HPDE6-E6E7 (cell line): ENCODE data around the gene STARD4.
A peak's percentile ranks its signal among the peaks of the same experiment; 100 is the strongest.

Source experiments
- DNase-seq: peaks from one replicate; pipeline ENCODE4 v3.0.0; 2011; ENCODE audit warnings: missing footprints; ENCODE audit errors: extremely low spot score

STARD4 gene

GRCh38 chr5:111528056-111528455 is 15.7 kb upstream of the STARD4 start:
- DNase-seq: no peak

- DNase-seq: no peak
Measured at GRCh38 chr5:111520908-111521307, 8.6 kb upstream of the STARD4 start.

DNA sequence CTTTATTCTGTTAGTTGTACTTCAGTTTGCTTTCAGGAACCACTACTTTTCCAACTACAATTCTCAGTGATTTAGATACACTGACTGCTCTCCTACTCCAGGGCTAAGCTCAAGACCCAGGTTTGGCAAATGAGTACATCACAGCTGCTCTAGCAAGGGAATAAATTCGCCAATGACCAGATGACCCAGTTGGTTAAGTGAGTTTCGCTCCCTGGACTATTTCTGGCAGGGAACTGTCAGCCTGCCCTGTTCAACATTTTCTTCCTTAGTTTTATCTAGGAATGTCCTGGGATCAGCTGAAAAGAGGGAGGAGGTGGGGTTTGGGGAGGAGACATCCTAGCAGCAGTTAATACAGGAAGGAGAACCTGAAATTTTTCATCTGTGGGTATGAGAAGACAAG is 6.4 kb upstream of the STARD4 start:
- DNase-seq: no peak

DNA sequence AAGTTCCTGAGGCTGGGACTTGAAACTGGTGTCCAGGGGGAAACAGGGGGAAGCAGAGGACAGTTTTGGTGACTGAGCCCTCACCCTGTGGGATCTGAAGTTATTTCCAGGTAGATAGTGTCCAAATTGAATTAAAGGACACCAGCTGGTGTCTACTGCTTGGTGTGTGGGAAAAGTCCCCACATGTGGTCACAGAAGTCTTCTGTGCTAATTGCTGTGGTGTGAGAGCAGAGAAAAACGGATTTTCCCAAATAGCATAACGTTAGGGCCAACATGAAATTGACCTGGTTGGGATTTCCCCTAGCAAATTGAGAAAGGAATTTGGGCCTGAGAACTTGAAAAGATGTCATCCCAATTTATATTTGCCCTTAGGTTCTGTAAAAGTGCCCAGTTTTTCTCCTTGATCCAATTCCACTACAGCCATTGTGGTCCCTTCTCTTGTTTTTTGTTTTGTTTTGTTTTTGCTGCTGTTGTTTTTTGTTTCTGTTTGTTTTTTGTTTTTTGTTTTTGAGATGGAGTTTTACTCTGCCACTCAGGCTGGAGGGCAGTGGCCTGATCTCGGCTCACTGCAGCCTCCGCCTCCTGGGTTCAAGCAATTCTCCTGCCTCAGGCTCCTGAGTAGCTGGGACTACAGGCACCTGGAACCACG is 5.6 kb upstream of the STARD4 start:
- DNase-seq: no peak

DNA sequence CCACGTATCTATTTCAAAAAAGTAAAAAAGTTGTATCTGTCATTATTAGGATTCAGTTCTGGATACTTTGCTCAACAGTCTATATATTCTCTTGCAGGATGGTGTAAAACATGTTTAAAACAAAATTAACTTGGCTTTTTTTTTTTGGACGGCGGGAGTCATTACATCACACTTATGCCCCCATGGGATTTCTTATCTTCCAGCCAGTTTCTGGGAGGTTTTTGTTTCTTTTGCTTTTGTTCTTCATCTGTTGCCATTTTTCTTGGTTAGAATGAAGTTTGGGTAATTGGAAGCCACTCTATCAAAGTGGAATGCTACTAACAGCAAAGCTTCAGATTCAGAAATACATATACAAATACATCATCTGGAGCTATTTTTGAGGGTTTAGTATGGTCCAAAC is 1.8 kb upstream of the STARD4 start:
- DNase-seq: no peak

GRCh38 chr5:111513131-111513520 is 791 bp upstream of the STARD4 start:
- no peak for DNase-seq

DNA sequence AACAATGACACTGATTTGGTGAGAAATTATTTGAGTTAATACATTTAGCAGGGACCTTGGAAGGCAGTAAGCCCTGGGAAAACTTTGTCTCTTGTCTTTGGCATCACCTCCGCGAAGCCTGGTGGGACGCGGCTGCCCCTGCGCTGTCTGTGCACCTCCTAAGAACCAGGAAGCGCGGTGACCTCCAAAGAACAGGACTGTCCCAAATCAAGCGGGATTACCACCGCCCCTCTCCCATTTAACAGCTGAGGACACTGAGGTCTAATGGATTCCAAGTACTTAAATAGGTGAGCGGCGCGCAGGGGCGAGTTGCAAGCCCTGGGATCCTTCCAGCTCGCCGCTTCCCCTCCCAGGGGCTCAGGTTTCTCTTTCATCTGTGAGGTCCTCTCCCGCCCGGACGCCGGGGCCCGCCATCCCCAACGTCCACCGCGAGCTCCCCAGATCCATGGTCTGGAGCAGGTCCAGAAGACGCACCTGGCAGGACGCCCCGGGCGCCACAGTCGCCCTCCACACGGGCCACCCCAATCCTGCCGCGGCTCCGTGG is 432 bp downstream of the STARD4 start:
- no peak for DNase-seq

DNA sequence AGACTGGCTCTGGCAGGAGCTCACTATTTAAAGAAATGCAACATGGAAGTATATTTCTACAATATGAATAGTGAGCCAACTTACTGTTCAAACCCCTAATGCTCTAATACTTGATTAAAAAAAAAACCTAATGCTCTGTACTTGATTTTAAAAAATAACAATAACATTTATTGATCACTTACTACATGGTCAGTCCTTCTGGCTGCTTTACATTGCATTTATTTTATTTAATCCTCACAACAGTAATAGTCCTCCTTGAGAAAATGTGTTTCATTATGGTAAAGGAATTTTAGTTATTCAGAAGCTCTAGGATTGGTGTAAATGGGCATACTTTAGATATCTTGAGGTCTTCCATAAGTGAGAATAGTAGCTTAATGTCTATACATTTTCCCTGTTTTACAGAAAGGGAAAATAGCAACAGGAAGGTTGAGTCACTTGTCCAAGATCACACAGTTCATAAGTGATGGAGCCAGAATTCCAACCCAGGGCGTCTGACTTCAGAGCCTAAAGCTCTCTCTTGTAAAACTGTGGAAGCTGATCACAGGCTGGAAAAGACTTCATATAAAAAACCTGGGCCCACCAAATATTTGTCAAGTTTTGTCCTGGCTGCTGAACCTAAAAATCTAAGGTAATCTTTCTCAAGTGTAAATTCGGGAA is 1.0 kb downstream of the STARD4 start:
- DNase-seq: no peak

DNA sequence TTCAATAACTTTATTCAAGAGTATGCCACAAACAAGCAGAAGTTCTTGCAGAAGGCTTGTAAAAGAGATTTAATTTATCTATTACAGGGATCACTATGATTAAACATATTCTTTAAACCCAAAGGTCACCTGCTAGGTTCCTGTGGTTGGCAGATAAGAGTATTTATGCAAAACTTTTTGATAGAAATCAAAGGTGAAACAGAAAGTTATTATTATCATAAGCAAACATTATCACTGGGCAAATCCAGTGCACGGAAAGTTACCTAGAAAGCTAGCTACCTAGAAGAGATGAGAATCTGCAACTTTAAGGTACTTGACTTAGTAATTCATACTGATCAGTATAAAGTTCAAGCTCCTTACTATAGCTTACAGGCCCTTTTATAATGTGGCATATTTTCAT is 3.2 kb downstream of the STARD4 start:
- no peak for DNase-seq

- no peak for DNase-seq
Measured at GRCh38 chr5:111507276-111507675, 5.1 kb downstream of the STARD4 start.

- no peak for DNase-seq
Measured at GRCh38 chr5:111505096-111505495, 7.2 kb downstream of the STARD4 start.

- DNase-seq: no peak
Measured at GRCh38 chr5:111502956-111503355, 9.4 kb downstream of the STARD4 start.

GRCh38 chr5:111498346-111498745 is 14.0 kb downstream of the STARD4 start:
- no peak for DNase-seq

DNA sequence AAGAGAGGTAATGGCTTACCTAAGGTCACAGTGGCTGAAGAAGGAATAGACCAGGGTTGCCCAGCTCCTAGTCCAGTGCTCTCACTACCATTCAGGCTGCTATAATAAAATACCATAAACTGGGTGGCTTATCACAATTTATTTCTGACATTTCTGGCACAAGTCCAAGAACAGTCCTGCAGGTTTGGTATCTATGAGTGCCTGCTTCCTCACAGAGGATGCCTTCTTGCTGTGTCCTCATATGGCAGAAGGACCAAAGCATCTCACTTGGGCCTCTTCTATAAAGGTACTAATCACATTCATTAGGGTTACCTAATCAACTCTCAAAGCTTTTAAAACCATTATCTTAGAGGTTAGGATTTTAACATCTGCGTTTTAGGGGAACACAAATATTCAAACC is 17.2 kb downstream of the STARD4 start:
- no peak for DNase-seq

GRCh38 chr5:111494355-111494999 is 17.9 kb downstream of the STARD4 start:
- peak; percentile 39 for DNase-seq

DNA sequence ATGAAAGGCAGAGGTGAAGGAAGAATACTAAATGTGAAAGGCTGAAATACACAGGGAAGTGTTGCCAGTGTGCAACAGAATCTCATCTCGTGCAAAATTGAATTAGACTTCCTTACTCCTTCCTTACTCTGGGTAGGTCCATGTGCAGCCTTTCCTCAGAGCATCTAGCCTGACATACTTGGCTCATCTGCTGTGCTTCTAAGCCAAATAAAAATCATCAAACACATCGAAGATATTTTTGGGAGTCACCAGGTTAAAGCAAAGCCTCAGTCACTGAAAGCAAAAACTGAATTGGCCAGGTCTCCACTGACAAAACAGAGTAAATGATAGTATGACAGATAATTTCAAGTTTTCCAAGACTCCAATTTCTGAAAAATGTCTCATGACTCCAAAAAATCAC is 19.3 kb downstream of the STARD4 start:
- no peak for DNase-seq

- no peak for DNase-seq
Measured at GRCh38 chr5:111488353-111488752, 24.0 kb downstream of the STARD4 start.

GRCh38 chr5:111486926-111487325 is 25.4 kb downstream of the STARD4 start:
- DNase-seq: no peak

DNA sequence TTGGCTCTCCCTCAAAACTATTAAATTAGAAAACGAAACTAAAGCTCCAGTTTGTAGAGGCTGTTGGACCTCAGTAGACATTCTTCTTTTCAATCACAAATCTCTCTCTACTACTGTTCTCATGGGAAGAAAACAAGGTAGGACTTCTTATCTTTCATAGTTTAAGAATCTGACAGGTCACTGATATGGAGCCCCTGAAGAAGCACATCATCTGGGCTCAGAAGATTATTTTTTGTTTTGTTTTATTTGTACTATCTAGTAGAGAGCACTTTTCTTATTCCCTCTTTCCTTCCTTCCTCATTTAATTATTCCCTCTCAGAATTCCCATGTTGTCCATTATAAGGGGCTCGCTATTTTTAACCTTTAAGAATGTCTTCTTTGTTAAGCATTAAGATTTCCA is 26.3 kb downstream of the STARD4 start:
- DNase-seq: no peak

- DNase-seq: no peak
Measured at GRCh38 chr5:111480346-111480745, 32.0 kb downstream of the STARD4 start.

DNA sequence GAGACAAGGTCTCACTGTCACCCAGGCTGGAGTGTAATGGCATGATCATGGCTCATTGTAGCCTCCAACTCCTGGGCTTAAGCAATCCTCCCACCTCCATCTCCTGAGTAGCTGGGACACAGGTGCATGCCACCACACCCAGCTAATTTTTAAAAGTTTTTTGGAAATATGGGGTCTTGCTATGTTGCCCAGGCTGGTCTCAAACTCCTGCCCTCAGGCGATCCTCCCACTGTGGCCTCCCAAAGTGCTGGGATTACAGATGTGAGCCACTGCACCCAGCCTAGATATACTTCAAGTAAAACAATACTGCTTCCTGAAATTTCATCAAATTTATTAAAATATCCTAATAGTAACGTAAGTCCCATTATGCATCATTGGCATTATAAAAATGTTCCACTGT is 33.4 kb downstream of the STARD4 start:
- no peak for DNase-seq

DNA sequence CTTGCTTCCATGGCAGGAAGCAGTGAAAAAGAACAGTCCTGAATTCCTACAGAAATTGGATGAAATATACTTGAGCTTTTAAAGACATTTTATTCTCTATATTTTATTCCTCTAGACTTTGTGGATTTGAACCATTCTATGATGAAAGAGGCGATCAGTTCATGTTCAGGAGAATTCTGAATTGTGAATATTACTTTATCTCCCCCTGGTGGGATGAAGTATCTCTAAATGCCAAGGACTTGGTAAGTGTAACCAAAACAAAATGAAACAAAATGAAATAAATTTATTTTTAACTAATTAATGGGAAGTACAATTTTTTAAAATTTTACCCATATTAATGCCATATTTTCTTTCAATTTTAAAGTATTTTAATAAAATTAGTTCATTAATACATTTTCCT is 34.1 kb downstream of the STARD4 start:
- DNase-seq: no peak

GRCh38 chr5:111472579-111472978 is 39.8 kb downstream of the STARD4 start:
- DNase-seq: no peak
